Measurements from ENCODE around the gene GNAO1. TPM values are rescaled to one million over a fixed set of nuclear protein-coding genes. Genes with fewer than 3 reads are reported as not detected.

GNAO1 gene
- total RNA-seq, 1 experiment from 2014 or later, result not detected

- BruUV-seq (replicated peaks), result no TSS peak
- no peak for DNase-seq
- H3K9me2 ChIP-seq (replicated peaks; ENCODE audit: low read length), result no peaks in the 10 kb centered on the region
- H3K9me3 ChIP-seq (ENCODE audit: low read length), result no peaks in the 10 kb centered on the region
- TF ChIP-seq CTCF (conservative IDR thresholded peaks at IDR 0.05; ENCODE audit: low read depth, low read length), result no peak
- no peak for TF ChIP-seq EZH2phosphoT487 (IDR thresholded peaks at IDR 0.05; ENCODE audit: borderline replicate concordance, low read length)
- no peak for TF ChIP-seq EZH2 (IDR thresholded peaks at IDR 0.05; ENCODE audit: low read length, unreplicated experiment)
- peaks cover 23% of the 10 kb centered on the region; the same call in 1 of the 2 replicates for H3K36me3 ChIP-seq (ENCODE audit: low read depth, low read length)
- H3K27me3 ChIP-seq (ENCODE audit: low read length), result no peaks in the 10 kb centered on the region
- no peak overlapping the region for H3K4me3 ChIP-seq (ENCODE audit: low read length)
- H2AFZ ChIP-seq (ENCODE audit: low read length), result no peak overlapping the region
- no peak overlapping the region for H3K9ac ChIP-seq (ENCODE audit: low read length)
- no peak overlapping the region for H3K27ac ChIP-seq (ENCODE audit: low read length)
- H3K79me2 ChIP-seq (ENCODE audit: low read length), result no peaks in the 10 kb centered on the region
- no peak overlapping the region for H3K4me2 ChIP-seq (ENCODE audit: low read length)
- ChIA-PET POLR2A (ENCODE audit: unreplicated experiment) (no interaction called here), CTCF (no interaction called here)
- intact Hi-C loops (cut with micrococcal nuclease), result no loop called here
- no peak for ATAC-seq
- no peaks in the 10 kb centered on the region for H3F3A ChIP-seq (ENCODE audit: low read length, unreplicated experiment)
- no peaks in the 10 kb centered on the region for H3K4me1 ChIP-seq (ENCODE audit: insufficient read depth, low read length)
- no peaks in the 10 kb centered on the region for H4K20me1 ChIP-seq (ENCODE audit: low read length)
Observed at GRCh38 chr16:56399047-56399446, 207.8 kb downstream of the GNAO1 start.

- CTCF ChIA-PET, result no interaction called here
- BruUV-seq (replicated peaks), result no TSS peak
- H3K36me3 ChIP-seq (ENCODE audit: low read depth, low read length), result peaks cover 23% of the 10 kb centered on the region; the same call in 1 of the 2 replicates
Observed at GRCh38 chr16:56399486-56399885, 208.2 kb downstream of the GNAO1 start.

More at GRCh38 chr16:56399486-56399885, 208.2 kb downstream of the GNAO1 start:
- Histone ChIP-seq H3K27ac (ENCODE audit: low read length) (no peak overlapping the region), H3K79me2 (ENCODE audit: low read length) (no peaks in the 10 kb centered on the region), H4K20me1 (ENCODE audit: low read length) (no peaks in the 10 kb centered on the region), H3K27me3 (ENCODE audit: low read length) (no peaks in the 10 kb centered on the region), H3F3A (ENCODE audit: low read length, unreplicated experiment) (no peaks in the 10 kb centered on the region), H3K4me1 (ENCODE audit: insufficient read depth, low read length) (no peaks in the 10 kb centered on the region), H3K9me2 (replicated peaks; ENCODE audit: low read length) (no peaks in the 10 kb centered on the region), H3K4me3 (ENCODE audit: low read length) (no peak overlapping the region), H3K9me3 (ENCODE audit: low read length) (no peaks in the 10 kb centered on the region), H2AFZ (ENCODE audit: low read length) (no peak overlapping the region), H3K4me2 (ENCODE audit: low read length) (no peak overlapping the region), H3K9ac (ENCODE audit: low read length) (no peak overlapping the region)
- intact Hi-C loops (cut with micrococcal nuclease), result no loop called here
- no peak for DNase-seq
- POLR2A ChIA-PET (ENCODE audit: unreplicated experiment), result no interaction called here
- no peak for ATAC-seq
- TF ChIP-seq EZH2 (IDR thresholded peaks at IDR 0.05; ENCODE audit: low read length, unreplicated experiment) (no peak), EZH2phosphoT487 (IDR thresholded peaks at IDR 0.05; ENCODE audit: borderline replicate concordance, low read length) (no peak), CTCF (conservative IDR thresholded peaks at IDR 0.05; ENCODE audit: low read depth, low read length) (no peak)

All from PC-3 (cell line).